ENCODE results near the gene TNIK.

DNA sequence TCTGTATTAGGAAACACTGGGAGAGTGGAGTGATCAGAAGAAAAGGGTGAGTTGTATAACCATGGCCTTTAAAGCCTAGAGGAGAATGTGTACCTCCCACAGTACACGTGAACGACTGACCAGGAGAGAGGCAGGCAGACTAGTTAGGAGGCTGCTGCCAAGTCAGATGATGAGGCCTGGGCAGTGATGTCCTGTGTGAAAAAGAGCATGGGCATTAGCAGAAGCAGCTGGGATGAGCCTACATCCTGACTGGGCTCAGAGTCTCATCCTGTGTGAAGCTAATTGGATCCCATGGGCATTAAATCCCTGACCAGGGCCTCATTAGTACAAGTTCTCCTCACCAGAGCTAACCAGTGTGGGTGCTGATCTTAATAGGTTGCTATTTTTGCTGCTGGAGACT lies 344.5 kb downstream of the TNIK start:
- TF ChIP-seq, protein P1, sequence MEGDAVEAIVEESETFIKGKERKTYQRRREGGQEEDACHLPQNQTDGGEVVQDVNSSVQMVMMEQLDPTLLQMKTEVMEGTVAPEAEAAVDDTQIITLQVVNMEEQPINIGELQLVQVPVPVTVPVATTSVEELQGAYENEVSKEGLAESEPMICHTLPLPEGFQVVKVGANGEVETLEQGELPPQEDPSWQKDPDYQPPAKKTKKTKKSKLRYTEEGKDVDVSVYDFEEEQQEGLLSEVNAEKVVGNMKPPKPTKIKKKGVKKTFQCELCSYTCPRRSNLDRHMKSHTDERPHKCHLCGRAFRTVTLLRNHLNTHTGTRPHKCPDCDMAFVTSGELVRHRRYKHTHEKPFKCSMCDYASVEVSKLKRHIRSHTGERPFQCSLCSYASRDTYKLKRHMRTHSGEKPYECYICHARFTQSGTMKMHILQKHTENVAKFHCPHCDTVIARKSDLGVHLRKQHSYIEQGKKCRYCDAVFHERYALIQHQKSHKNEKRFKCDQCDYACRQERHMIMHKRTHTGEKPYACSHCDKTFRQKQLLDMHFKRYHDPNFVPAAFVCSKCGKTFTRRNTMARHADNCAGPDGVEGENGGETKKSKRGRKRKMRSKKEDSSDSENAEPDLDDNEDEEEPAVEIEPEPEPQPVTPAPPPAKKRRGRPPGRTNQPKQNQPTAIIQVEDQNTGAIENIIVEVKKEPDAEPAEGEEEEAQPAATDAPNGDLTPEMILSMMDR (IDR thresholded peaks at IDR 0.05) = no peak
- no peak for TF ChIP-seq POLR2A (IDR thresholded peaks at IDR 0.05)
